ENCODE results near the gene GXYLT2.

The GXYLT2 gene

DNA sequence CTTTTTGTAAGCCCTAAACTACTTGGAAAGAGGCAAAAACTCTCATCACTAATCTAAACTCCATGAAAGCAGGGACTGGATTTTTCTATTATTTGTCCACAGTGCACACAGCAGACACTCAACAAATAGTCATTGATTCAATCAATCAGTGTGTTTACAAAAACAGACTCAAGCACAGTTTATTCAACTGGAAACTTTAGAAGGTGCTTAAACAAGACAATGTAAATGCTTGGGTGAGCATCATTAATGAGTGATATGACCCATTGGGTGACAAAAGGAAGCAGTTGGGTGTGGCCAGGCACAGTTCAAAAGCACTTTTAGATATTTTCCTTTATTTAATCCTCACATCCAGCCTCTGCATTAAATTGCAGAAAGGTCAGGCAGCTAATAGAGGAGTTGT is 76.8 kb downstream of the GXYLT2 start:
- H3K4me1 ChIP-seq (ENCODE audit: low read length) = no peaks in the 10 kb centered on the region
- H3K4me2 ChIP-seq (ENCODE audit: low read depth, low read length) = no peak overlapping the region
- no peak for TF ChIP-seq EZH2 (optimal IDR thresholded peaks at IDR 0.05; ENCODE audit: low read depth, low read length)
- no peak for TF ChIP-seq CTCF (IDR thresholded peaks at IDR 0.05; ENCODE audit: low read length)
- TF ChIP-seq EZH2phosphoT487 (IDR thresholded peaks at IDR 0.05; ENCODE audit: low read length) = no peak
- no peaks in the 10 kb centered on the region for H4K20me1 ChIP-seq (ENCODE audit: insufficient read depth, low read length)
- no peaks in the 10 kb centered on the region for H3K79me2 ChIP-seq (ENCODE audit: low read length)
- no peaks in the 10 kb centered on the region for H3K27me3 ChIP-seq (replicated peaks; ENCODE audit: insufficient read depth, low read length)
- no peaks in the 10 kb centered on the region for H3F3A ChIP-seq (ENCODE audit: insufficient read depth, low read length)
- no peak overlapping the region for H3K27ac ChIP-seq (ENCODE audit: low read length)
- no peaks in the 10 kb centered on the region for H3K36me3 ChIP-seq (replicated peaks; ENCODE audit: insufficient read depth, low read length)
- no peak overlapping the region for H3K9ac ChIP-seq (ENCODE audit: low read length)
- H3K9me3 ChIP-seq (replicated peaks; ENCODE audit: insufficient read depth, low read length) = no peaks in the 10 kb centered on the region
- no peak overlapping the region for H2AFZ ChIP-seq (ENCODE audit: low read length)
- no peak overlapping the region for H3K4me3 ChIP-seq (ENCODE audit: low read length)
- DNase-seq = no peak
- H3K9me2 ChIP-seq (replicated peaks; ENCODE audit: insufficient read depth, low read length) = no peaks in the 10 kb centered on the region

- no peaks in the 10 kb centered on the region for H3F3A ChIP-seq (ENCODE audit: insufficient read depth, low read length)
- H3K9ac ChIP-seq (ENCODE audit: low read length) = no peak overlapping the region
- no peaks in the 10 kb centered on the region for H3K4me1 ChIP-seq (ENCODE audit: low read length)
- H3K36me3 ChIP-seq (replicated peaks; ENCODE audit: insufficient read depth, low read length) = no peaks in the 10 kb centered on the region
- H3K4me3 ChIP-seq (ENCODE audit: low read length) = no peak overlapping the region
- no peak overlapping the region for H2AFZ ChIP-seq (ENCODE audit: low read length)
- no peaks in the 10 kb centered on the region for H3K79me2 ChIP-seq (ENCODE audit: low read length)
- no peaks in the 10 kb centered on the region for H4K20me1 ChIP-seq (ENCODE audit: insufficient read depth, low read length)
- TF ChIP-seq EZH2phosphoT487 (IDR thresholded peaks at IDR 0.05; ENCODE audit: low read length) (no peak), EZH2 (optimal IDR thresholded peaks at IDR 0.05; ENCODE audit: low read depth, low read length) (no peak), CTCF (IDR thresholded peaks at IDR 0.05; ENCODE audit: low read length) (no peak)
- no peaks in the 10 kb centered on the region for H3K9me3 ChIP-seq (replicated peaks; ENCODE audit: insufficient read depth, low read length)
- H3K27me3 ChIP-seq (replicated peaks; ENCODE audit: insufficient read depth, low read length) = no peaks in the 10 kb centered on the region
- no peak for DNase-seq
- no peak overlapping the region for H3K27ac ChIP-seq (ENCODE audit: low read length)
- H3K9me2 ChIP-seq (replicated peaks; ENCODE audit: insufficient read depth, low read length) = no peaks in the 10 kb centered on the region
- no peak overlapping the region for H3K4me2 ChIP-seq (ENCODE audit: low read depth, low read length)
Observed at GRCh38 chr3:72968266-72968664, 80.4 kb downstream of the GXYLT2 start.

- no peaks in the 10 kb centered on the region for H3K27me3 ChIP-seq (replicated peaks; ENCODE audit: insufficient read depth, low read length)
Observed at GRCh38 chr3:72969766-72970165, 81.9 kb downstream of the GXYLT2 start.

More at GRCh38 chr3:72969766-72970165, 81.9 kb downstream of the GXYLT2 start:
- Histone ChIP-seq H2AFZ (ENCODE audit: low read length) (no peak overlapping the region), H3K9me3 (replicated peaks; ENCODE audit: insufficient read depth, low read length) (no peaks in the 10 kb centered on the region), H3F3A (ENCODE audit: insufficient read depth, low read length) (no peaks in the 10 kb centered on the region), H3K79me2 (ENCODE audit: low read length) (no peaks in the 10 kb centered on the region), H4K20me1 (ENCODE audit: insufficient read depth, low read length) (no peaks in the 10 kb centered on the region), H3K36me3 (replicated peaks; ENCODE audit: insufficient read depth, low read length) (no peaks in the 10 kb centered on the region), H3K9me2 (replicated peaks; ENCODE audit: insufficient read depth, low read length) (no peaks in the 10 kb centered on the region), H3K4me3 (ENCODE audit: low read length) (no peak overlapping the region), H3K4me1 (ENCODE audit: low read length) (no peaks in the 10 kb centered on the region; the same call in 1 of the 2 replicates), H3K4me2 (ENCODE audit: low read depth, low read length) (no peak overlapping the region), H3K9ac (ENCODE audit: low read length) (no peak overlapping the region), H3K27ac (ENCODE audit: low read length) (no peak overlapping the region)
- no peak for DNase-seq
- TF ChIP-seq EZH2phosphoT487 (IDR thresholded peaks at IDR 0.05; ENCODE audit: low read length) (no peak), CTCF (IDR thresholded peaks at IDR 0.05; ENCODE audit: low read length) (no peak), EZH2 (optimal IDR thresholded peaks at IDR 0.05; ENCODE audit: low read depth, low read length) (no peak)
